H1 (cell line): ENCODE data around the gene ZSCAN20. TPM values are rescaled to one million over a fixed set of nuclear protein-coding genes. Genes with fewer than 3 reads are reported as not detected.

ENCODE experiments used
- CEBPB ChIP-seq: IDR thresholded peaks from 2 replicates; pipeline ENCODE4 v1.6.1; 2012; ENCODE audit warnings: low read depth, low read length
- CHD1 ChIP-seq: IDR thresholded peaks from 2 replicates; pipeline ENCODE4 v1.6.1; 2012; ENCODE audit warnings: low read depth, low read length, improper control_type of control experiment
- CHD7 ChIP-seq: fragments of 300-600 bp; sonication (generic); IDR thresholded peaks from 2 replicates; pipeline ENCODE4 v1.7.1; 2012; ENCODE audit warnings: low read length, moderate library complexity, mild to moderate bottlenecking, inconsistent platforms; ENCODE audit not compliant: insufficient replicate concordance
- CREB1 ChIP-seq: IDR thresholded peaks from 2 replicates; pipeline ENCODE4 v1.6.1; 2012; ENCODE audit warnings: inconsistent platforms
- NRF1 ChIP-seq: IDR thresholded peaks from 2 replicates; pipeline ENCODE4 v1.6.1; 2011; ENCODE audit warnings: mild to moderate bottlenecking, low read depth, low read length, improper control_type of control experiment
- POU5F1 ChIP-seq: IDR thresholded peaks from 2 replicates; pipeline ENCODE4 v1.6.1; 2011; ENCODE audit warnings: low read depth, mild to moderate bottlenecking, low read length, moderate library complexity
- RFX5 ChIP-seq: IDR thresholded peaks from 2 replicates; pipeline ENCODE4 v1.6.1; 2011; ENCODE audit warnings: low read depth, low read length, improper control_type of control experiment, borderline replicate concordance
- SIN3A ChIP-seq, 2 experiments: IDR thresholded peaks in 1 of 2; conservative IDR thresholded peaks in 1 of 2; 2 replicates each; pipeline ENCODE4 v1.6.1; 2011 to 2012; ENCODE audit warnings: low read length in 2 of 2, improper control_type of control experiment in 1 of 2, low read depth in 1 of 2, mild to moderate bottlenecking in 1 of 2
- SP2 ChIP-seq: IDR thresholded peaks from 2 replicates; pipeline ENCODE4 v1.6.1; 2012; ENCODE audit warnings: mild to moderate bottlenecking, low read length, inconsistent platforms
- SP4 ChIP-seq: IDR thresholded peaks from 2 replicates; pipeline ENCODE4 v1.6.1; 2012; ENCODE audit warnings: low read length, inconsistent platforms
- TAF7 ChIP-seq: optimal IDR thresholded peaks from 2 replicates; pipeline ENCODE3; 2011; ENCODE audit warnings: low read depth, mild to moderate bottlenecking, inconsistent platforms, low read length, moderate library complexity, borderline replicate concordance
- polyA plus RNA-seq, 7 experiments: library from polyadenylated mRNA; depleted of rRNA in 3 of 7; stranded (reverse) in 5 of 7; unstranded in 2 of 7; fragments of >200 nt in 5 of 7; fragments of 200-250 nt in 2 of 7; gene quantifications; 1 replicate in 5 of 7; 2 replicates in 1 of 7; 4 replicates in 1 of 7; pipeline versions ENCODE4 v1.2.1 to v1.2.3, GENCODE V29; 2011 to 2013; ENCODE audit warnings: missing spikeins in 2 of 7, mixed read lengths in 2 of 7
- total RNA-seq: library from RNA; stranded (reverse); fragmentation: NEBNext Ultra II Directional; extraction: Animal tissue kit (Norgen Biotek cat#: 25700); gene quantifications from 2 replicates; pipeline ENCODE4 v1.2.1, GENCODE V29; 2021

The ZSCAN20 gene
- total and polyA plus RNA-seq, 2 of the 8 experiments (the other 6 are each of a cell fraction or from before 2014, with no cell fraction given) = 0.70 to 3.4 TPM

- TF ChIP-seq CHD7 = no peak
- no peak for TF ChIP-seq RFX5
- TF ChIP-seq CREB1 = no peak
- no peak for TF ChIP-seq POU5F1
- TF ChIP-seq CEBPB = no peak
- no peak for TF ChIP-seq NRF1
- no peak for TF ChIP-seq CHD1
- TF ChIP-seq SP2 = no peak
- no peak for TF ChIP-seq SIN3A (conservative IDR thresholded peaks at IDR 0.05 in 1 of 2, IDR thresholded peaks at IDR 0.05 in 1 of 2; ENCODE audit: low read depth in 1 of 2, low read length in 2 of 2)
- no peak for TF ChIP-seq SP4
- no peak for TF ChIP-seq TAF7
Observed at GRCh38 chr1:33524586-33524985, 52.1 kb downstream of the ZSCAN20 start (continued).
